ENCODE measurements around the gene MTCH2.
"Not testable (repeated sequence)": the region's sequence is repeated elsewhere in the genome, so short reads cannot be mapped to it uniquely, and the experiment has no call there.

MTCH2 gene

DNA sequence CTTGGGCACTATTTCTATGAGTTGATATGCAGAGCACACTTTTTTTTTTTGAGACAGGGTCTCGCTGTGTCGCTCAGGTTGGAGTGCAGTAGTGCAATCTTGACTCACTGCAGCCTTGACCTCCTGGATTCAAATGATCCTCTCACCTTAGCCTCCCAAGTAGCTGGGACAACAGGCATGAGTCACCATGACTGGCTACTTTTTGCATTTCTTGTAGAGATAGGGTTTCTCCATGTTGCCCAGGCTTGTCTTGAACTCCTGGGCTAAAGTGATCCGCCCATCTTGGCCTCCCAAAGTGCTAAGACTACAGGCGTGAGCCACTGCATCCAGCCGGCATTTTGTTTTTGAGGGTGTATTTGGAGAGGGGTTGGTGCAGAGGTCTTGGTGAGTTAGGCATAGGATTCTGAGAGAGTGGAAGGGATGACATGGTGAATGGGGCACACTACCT lies 29.9 kb upstream of the MTCH2 start:
- TF ChIP-seq, protein P1, sequence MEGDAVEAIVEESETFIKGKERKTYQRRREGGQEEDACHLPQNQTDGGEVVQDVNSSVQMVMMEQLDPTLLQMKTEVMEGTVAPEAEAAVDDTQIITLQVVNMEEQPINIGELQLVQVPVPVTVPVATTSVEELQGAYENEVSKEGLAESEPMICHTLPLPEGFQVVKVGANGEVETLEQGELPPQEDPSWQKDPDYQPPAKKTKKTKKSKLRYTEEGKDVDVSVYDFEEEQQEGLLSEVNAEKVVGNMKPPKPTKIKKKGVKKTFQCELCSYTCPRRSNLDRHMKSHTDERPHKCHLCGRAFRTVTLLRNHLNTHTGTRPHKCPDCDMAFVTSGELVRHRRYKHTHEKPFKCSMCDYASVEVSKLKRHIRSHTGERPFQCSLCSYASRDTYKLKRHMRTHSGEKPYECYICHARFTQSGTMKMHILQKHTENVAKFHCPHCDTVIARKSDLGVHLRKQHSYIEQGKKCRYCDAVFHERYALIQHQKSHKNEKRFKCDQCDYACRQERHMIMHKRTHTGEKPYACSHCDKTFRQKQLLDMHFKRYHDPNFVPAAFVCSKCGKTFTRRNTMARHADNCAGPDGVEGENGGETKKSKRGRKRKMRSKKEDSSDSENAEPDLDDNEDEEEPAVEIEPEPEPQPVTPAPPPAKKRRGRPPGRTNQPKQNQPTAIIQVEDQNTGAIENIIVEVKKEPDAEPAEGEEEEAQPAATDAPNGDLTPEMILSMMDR (conservative IDR thresholded peaks at IDR 0.05): no peak
- no peak overlapping the region for H3K27ac ChIP-seq

DNA sequence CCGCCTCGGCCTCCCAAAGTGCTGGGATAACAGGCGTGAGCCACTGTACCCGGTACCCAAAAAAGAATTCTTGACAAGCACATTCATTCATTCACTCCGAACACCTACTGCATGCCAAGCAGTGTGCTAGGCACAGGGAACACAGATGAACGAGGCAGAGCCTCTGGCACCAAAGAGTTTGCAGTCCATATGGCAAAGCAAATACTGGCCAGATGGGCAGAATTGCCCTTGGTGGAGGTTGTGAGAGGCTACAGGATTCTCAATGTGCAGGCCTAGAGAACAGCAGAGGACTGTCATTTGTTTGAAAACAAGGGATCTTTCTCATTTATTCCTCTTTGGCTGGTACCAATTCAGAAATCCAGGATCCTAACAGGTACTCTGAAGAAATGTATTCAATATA lies 27.5 kb upstream of the MTCH2 start:
- TF ChIP-seq, protein P1 (conservative IDR thresholded peaks at IDR 0.05): no peak
- no peak overlapping the region for H3K27ac ChIP-seq

DNA sequence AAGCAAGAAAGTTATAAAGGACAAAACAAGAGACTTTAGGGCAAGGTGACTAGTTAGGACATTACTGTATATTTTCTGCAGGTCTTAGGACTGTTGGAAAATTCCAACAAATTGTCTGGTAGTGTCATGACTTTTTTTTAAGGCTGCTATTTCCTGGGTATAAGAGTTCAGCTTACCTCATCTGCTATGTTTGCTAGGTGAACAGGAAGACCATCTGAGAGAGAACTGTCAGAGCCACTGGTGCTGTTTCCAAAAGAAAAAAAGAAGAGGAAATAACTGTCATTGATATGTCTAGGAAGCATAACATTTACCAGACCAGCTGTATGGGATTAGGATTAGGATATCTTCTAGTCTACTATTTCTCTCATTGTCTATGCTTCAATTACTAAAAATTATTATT lies 26.3 kb upstream of the MTCH2 start:
- H3K27ac ChIP-seq: no peak overlapping the region
- TF ChIP-seq, protein P1 (conservative IDR thresholded peaks at IDR 0.05): no peak

DNA sequence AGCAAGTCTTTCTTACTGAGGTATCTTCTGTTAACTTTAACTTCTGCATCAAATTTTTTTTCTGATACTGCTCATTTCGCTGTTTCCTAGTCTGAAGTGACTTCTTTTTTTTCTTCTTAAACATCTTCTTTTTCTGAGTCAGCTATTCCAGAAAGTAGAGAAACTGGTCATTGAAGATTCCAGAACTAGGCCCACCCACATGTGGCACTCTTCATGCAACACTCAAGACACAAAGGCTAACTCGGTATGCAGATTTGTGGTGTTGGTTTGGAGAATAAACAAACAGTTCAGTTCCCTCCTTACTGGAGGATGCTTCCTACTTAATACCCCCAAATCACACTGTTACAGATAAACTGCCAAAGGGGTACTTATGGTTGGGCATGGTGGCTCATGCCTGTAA lies 25.2 kb upstream of the MTCH2 start:
- H3K27ac ChIP-seq: no peak overlapping the region
- TF ChIP-seq, protein P1 (conservative IDR thresholded peaks at IDR 0.05): no peak

DNA sequence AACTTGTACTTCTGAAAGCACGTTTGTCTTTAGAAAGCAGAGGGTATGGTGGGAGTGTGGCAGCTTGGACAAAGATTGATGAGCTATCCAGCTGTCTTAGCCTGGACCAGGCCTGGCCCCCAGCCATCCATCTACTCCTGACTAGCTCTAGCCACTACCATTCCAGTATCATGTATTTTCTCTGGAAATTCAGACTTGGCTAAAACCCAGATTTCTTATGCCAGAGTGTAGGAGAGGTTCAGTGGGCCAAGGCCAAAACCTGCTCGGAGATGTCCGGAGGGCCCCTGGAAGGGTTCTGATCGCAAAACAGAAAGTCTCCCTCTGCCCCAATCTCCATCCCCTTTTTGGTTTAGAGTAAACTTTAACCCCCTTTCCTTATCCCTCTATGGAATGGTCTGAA lies 24.8 kb upstream of the MTCH2 start:
- TF ChIP-seq, protein P1 (conservative IDR thresholded peaks at IDR 0.05): no peak

DNA sequence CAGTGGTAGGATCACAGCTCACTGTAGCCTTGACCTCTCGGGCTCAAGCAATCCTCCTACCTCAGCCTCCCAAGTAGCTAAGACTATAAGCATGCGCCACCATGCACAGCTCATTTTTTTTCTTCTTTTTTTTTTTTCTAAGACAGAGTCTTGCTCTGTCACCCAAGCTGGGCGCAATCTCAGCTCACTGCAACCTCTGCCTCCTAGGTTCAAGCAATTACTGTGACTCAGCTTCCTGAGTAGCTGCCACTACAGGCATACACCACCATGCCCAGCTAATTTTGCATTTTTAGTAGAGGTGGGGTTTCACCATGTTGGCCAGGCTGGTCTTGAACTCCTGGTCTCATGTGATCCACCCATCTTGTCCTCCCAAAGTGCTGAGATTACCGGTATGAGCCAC lies 22.6 kb upstream of the MTCH2 start:
- H3K27ac ChIP-seq: not testable (repeated sequence)

More for the DNA sequence above, 24.8 kb upstream of the MTCH2 start:
- no peak overlapping the region for H3K27ac ChIP-seq

DNA sequence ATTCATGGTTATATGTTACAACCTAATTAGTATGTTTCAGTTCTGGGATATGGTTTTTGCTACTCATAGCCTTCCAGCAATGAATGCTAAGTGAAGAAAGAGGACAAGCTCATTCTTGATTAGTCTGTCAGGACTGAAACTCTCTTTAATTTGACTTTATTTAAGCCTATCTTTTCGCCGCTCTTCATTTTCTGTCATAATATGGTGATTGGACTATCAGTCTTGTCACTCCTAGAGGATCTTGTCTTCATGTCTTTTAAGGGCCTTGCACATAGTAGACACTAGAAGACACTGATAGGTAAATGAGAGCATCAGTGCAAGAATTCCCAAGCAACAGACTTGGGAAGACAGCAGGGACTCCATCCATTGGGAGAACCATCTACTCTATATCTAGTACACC lies 18.9 kb upstream of the MTCH2 start:
- H3K27ac ChIP-seq: no peak overlapping the region
- TF ChIP-seq, protein P1 (conservative IDR thresholded peaks at IDR 0.05): no peak

DNA sequence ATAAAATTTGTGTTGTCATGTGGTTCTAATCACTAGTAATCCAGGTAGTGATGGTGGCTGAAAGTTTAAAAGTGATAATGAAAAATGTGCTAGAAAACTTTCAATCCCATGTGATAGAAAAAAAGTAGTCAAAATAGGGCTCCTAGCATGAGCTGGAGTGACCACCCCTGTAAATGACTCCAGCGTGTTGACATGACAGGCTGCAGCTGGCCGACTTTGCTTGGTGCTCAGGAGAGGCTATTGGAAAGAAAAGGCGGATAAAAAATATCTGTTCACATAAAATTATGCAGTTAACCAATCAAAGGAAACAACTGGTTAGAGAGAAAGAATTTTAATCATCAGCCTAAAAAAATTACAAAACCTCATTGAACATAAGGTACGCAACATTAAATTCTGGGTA lies 16.9 kb upstream of the MTCH2 start:
- H3K27ac ChIP-seq: no peak overlapping the region
- TF ChIP-seq, protein P1 (conservative IDR thresholded peaks at IDR 0.05): no peak

Data from VCaP (cell line).